IMR-90 (cell line): ENCODE results near the gene PGF. TPM values are rescaled to one million over a fixed set of nuclear protein-coding genes. Genes with fewer than 3 reads are reported as not detected.

Experiments
- ATAC-seq: fragments of 200-7000 bp; cut with Tn5 transposase; 2 replicates; pipeline ENCODE4 v1.9.1; 2020; ENCODE audit warnings: low read depth, mild to moderate bottlenecking, moderate library complexity
- BruUV-seq: library from RNA; stranded (reverse); fragments of 400-500 nt; replicated peaks from 2 replicates; lab custom pipeline; 2021; lab: Mats Ljungman, UMichigan
- CTCF ChIA-PET: fragments of 300-600 bp; formaldehyde crosslinking; extraction: SDS; loops from one replicate; lab custom pipeline; 2021; ENCODE audit warnings: antibody characterized with exemption; lab: Yijun Ruan, JAX
- POLR2A ChIA-PET: fragments of 300-600 bp; sonication (Branson Sonifier 250); formaldehyde crosslinking; loops from one replicate; lab custom pipeline; 2022; ENCODE audit warnings: antibody characterized with exemption; ENCODE audit not compliant: unreplicated experiment; lab: Charles Lee
- DNase-seq: peaks from one replicate; pipeline ENCODE4 v3.0.0; 2013
- H2AFZ ChIP-seq: replicated peaks from 2 replicates; pipeline ENCODE3; 2013; ENCODE audit warnings: low read length, mild to moderate bottlenecking; ENCODE audit not compliant: poor library complexity
- H2AK5ac ChIP-seq: 2 replicates; pipeline ENCODE4 v1.6.1; 2013; ENCODE audit warnings: low read depth, low read length, inconsistent platforms
- H2AK9ac ChIP-seq: replicated peaks from 2 replicates; pipeline ENCODE3; 2013; ENCODE audit warnings: mild to moderate bottlenecking, low read depth, low read length, moderate library complexity; ENCODE audit not compliant: poor library complexity
- H2BK120ac ChIP-seq: 2 replicates; pipeline ENCODE4 v1.6.1; 2013; ENCODE audit warnings: low read depth, low read length, inconsistent platforms
- H2BK15ac ChIP-seq: 3 replicates; pipeline ENCODE4 v1.6.1; 2013; ENCODE audit warnings: low read depth, low read length, inconsistent platforms
- H2BK20ac ChIP-seq: 2 replicates; pipeline ENCODE4 v1.6.1; 2013; ENCODE audit warnings: low read depth, mild to moderate bottlenecking, inconsistent platforms, low read length, moderate library complexity
- H2BK5ac ChIP-seq: 2 replicates; pipeline ENCODE4 v1.6.1; 2013; ENCODE audit warnings: mild to moderate bottlenecking, low read depth, low read length, inconsistent platforms; ENCODE audit not compliant: poor library complexity, severe bottlenecking
- H3K14ac ChIP-seq: replicated peaks from 2 replicates; pipeline ENCODE4 v1.6.1; 2013; ENCODE audit warnings: low read depth, low read length, inconsistent platforms
- H3K18ac ChIP-seq: 2 replicates; pipeline ENCODE4 v1.6.1; 2013; ENCODE audit warnings: low read depth, low read length, control low read depth
- H3K23ac ChIP-seq: 2 replicates; pipeline ENCODE4 v1.6.1; 2013; ENCODE audit warnings: low read depth, low read length, inconsistent platforms
- H3K27ac ChIP-seq: 2 replicates; pipeline ENCODE4 v1.5.1; 2013; ENCODE audit warnings: mild to moderate bottlenecking, control low read depth, low read length; ENCODE audit not compliant: insufficient read depth
- H3K27me3 ChIP-seq: 2 replicates; pipeline ENCODE4 v1.6.1; 2013; ENCODE audit warnings: low read length; ENCODE audit not compliant: control insufficient read depth, insufficient read depth
- H3K36me3 ChIP-seq: 2 replicates; pipeline ENCODE4 v1.6.1; 2013; ENCODE audit warnings: low read length, mixed read lengths; ENCODE audit not compliant: control insufficient read depth, insufficient read depth
- H3K4ac ChIP-seq: 2 replicates; pipeline ENCODE4 v1.6.1; 2013; ENCODE audit warnings: low read depth, low read length, inconsistent platforms
- H3K4me1 ChIP-seq: 2 replicates; pipeline ENCODE4 v1.6.1; 2013; ENCODE audit warnings: low read length, mixed read lengths; ENCODE audit not compliant: control insufficient read depth, insufficient read depth
- H3K4me2 ChIP-seq: 2 replicates; pipeline ENCODE4 v1.6.1; 2013; ENCODE audit warnings: low read depth, mild to moderate bottlenecking, control low read depth, low read length, moderate library complexity
- H3K4me3 ChIP-seq: 2 replicates; pipeline ENCODE4 v1.5.1; 2013; ENCODE audit warnings: low read depth, mild to moderate bottlenecking, control low read depth, low read length, moderate library complexity; ENCODE audit not compliant: insufficient read depth
- H3K56ac ChIP-seq: 2 replicates; pipeline ENCODE4 v1.6.1; 2013; ENCODE audit warnings: low read length, inconsistent platforms; ENCODE audit not compliant: insufficient read depth; ENCODE audit errors: extremely low read depth
- H3K79me1 ChIP-seq, 2 experiments: 2 replicates each; pipeline ENCODE4 v1.6.1; 2013; ENCODE audit warnings: low read length in 2 of 2, inconsistent platforms in 1 of 2, low read depth in 1 of 2
- H3K9ac ChIP-seq: 2 replicates; pipeline ENCODE4 v1.6.1; 2013; ENCODE audit warnings: low read depth, low read length, control low read depth
- H3K9me1 ChIP-seq: 2 replicates; pipeline ENCODE4 v1.6.1; 2013; ENCODE audit warnings: low read length, inconsistent platforms; ENCODE audit not compliant: insufficient read depth
- H3K9me3 ChIP-seq: 2 replicates; pipeline ENCODE4 v1.6.1; 2013; ENCODE audit warnings: low read length; ENCODE audit not compliant: control insufficient read depth, insufficient read depth
- H4K20me1 ChIP-seq: 2 replicates; pipeline ENCODE4 v1.6.1; 2013; ENCODE audit warnings: low read length, inconsistent platforms; ENCODE audit not compliant: insufficient read depth
- H4K5ac ChIP-seq: 2 replicates; pipeline ENCODE4 v1.6.1; 2013; ENCODE audit warnings: mild to moderate bottlenecking, low read depth, low read length, control low read depth
- H4K8ac ChIP-seq, 2 experiments: 2 replicates each; pipeline ENCODE4 v1.6.1; 2013; ENCODE audit warnings: low read depth in 2 of 2, low read length in 2 of 2, control low read depth in 1 of 2, inconsistent platforms in 1 of 2
- H4K91ac ChIP-seq: 2 replicates; pipeline ENCODE4 v1.6.1; 2013; ENCODE audit warnings: low read depth, low read length, inconsistent platforms; ENCODE audit not compliant: insufficient read depth
- BHLHE40 ChIP-seq: fragments of 150-350 bp; IDR thresholded peaks from 2 replicates; pipeline ENCODE4 v1.6.1; 2016; ENCODE audit warnings: mild to moderate bottlenecking, low read depth, low read length
- CEBPB ChIP-seq: IDR thresholded peaks from 2 replicates; pipeline ENCODE4 v1.6.1; 2012; ENCODE audit warnings: low read depth, low read length, improper control_type of control experiment
- CHD1 ChIP-seq: IDR thresholded peaks from 2 replicates; pipeline ENCODE4 v1.6.1; 2012; ENCODE audit warnings: low read depth, low read length, improper control_type of control experiment
- FOS ChIP-seq: fragments of 150-350 bp; IDR thresholded peaks from 2 replicates; pipeline ENCODE4 v1.6.1; 2016; ENCODE audit warnings: low read depth, low read length
- MAFK ChIP-seq: IDR thresholded peaks from 2 replicates; pipeline ENCODE4 v1.6.1; 2012; ENCODE audit warnings: low read depth, low read length, improper control_type of control experiment
- MAZ ChIP-seq: IDR thresholded peaks from 2 replicates; pipeline ENCODE4 v1.6.1; 2012; ENCODE audit warnings: low read depth, mild to moderate bottlenecking, low read length, improper control_type of control experiment, moderate library complexity, borderline replicate concordance
- MXI1 ChIP-seq: IDR thresholded peaks from 2 replicates; pipeline ENCODE4 v1.6.1; 2012; ENCODE audit warnings: low read depth, mild to moderate bottlenecking, low read length, moderate library complexity, borderline replicate concordance
- NFE2L2 ChIP-seq: fragments of 150-350 bp; IDR thresholded peaks from 2 replicates; pipeline ENCODE4 v1.6.1; 2016; ENCODE audit warnings: low read depth, mild to moderate bottlenecking, low read length
- POLR2A ChIP-seq: IDR thresholded peaks from 2 replicates; pipeline ENCODE4 v1.6.1; 2012; ENCODE audit warnings: mild to moderate bottlenecking, low read depth, low read length
- RAD21 ChIP-seq: IDR thresholded peaks from 2 replicates; pipeline ENCODE4 v1.6.1; 2012; ENCODE audit warnings: low read length, improper control_type of control experiment
- RCOR1 ChIP-seq: IDR thresholded peaks from 2 replicates; pipeline ENCODE4 v1.6.1; 2012; ENCODE audit warnings: mild to moderate bottlenecking, low read length, improper control_type of control experiment; ENCODE audit not compliant: insufficient replicate concordance
- RFX5 ChIP-seq: IDR thresholded peaks from 2 replicates; pipeline ENCODE4 v1.8.0; 2012; ENCODE audit warnings: low read depth, mild to moderate bottlenecking, low read length, moderate library complexity
- SMC3 ChIP-seq: fragments of 150-350 bp; IDR thresholded peaks from 2 replicates; pipeline ENCODE4 v1.6.1; 2016; ENCODE audit warnings: low read depth, mild to moderate bottlenecking, antibody characterized with exemption, low read length, moderate library complexity
- WGBS, 2 experiments: methylation state at CpG; one replicate each; pipeline versions ENCODE4 v1.1.5 to v1.1.7; 2013; ENCODE audit warnings: missing lambda C conversion rate in 2 of 2; ENCODE audit not compliant: insufficient read length in 1 of 2; ENCODE audit errors: extremely low coverage in 2 of 2; 5-methylcytosine and 5-hydroxymethylcytosine counted together
- dilution Hi-C: fragments of 300-500 bp; cut with HindIII; formaldehyde crosslinking; loops from one replicate; pipeline ENCODE4 v1.14.3; 2018; ENCODE audit warnings: low sequenced_read_pairs; ENCODE audit not compliant: unreplicated experiment
- in situ Hi-C: fragments of 300-500 bp; cut with MboI; formaldehyde crosslinking; loops from 3 replicates; pipeline ENCODE4 v1.14.3; 2019; ENCODE audit warnings: low sequenced_read_pairs, inconsistent platforms, mixed read lengths
- intact Hi-C: fragments of 100-400 bp; cut with micrococcal nuclease; formaldehyde crosslinking; loops from 2 replicates; pipeline ENCODE4 v1.10.0; 2022
- polyA plus RNA-seq, 3 experiments: library from polyadenylated mRNA; depleted of rRNA; stranded (reverse); fragments of >200 nt; gene quantifications; 2 replicates each; pipeline ENCODE4 v1.2.3, GENCODE V29; 2012; ENCODE audit warnings: low replicate concordance in 1 of 3
- total RNA-seq: library from RNA; depleted of rRNA; stranded (reverse); fragments of >200 nt; gene quantifications from 2 replicates; pipeline ENCODE4 v1.2.3, GENCODE V29; 2012
- TF ChIP-seq, protein P1 (sequence below): fragments of 150-350 bp; IDR thresholded peaks from 2 replicates; pipeline ENCODE4 v1.6.1; 2017; ENCODE audit warnings: mild to moderate bottlenecking, antibody characterized with exemption, low read length, low read depth
- TF ChIP-seq, protein P2 (sequence below): conservative IDR thresholded peaks from 2 replicates; pipeline ENCODE4 v1.5.1; 2012; ENCODE audit warnings: mild to moderate bottlenecking, low read depth, low read length, improper control_type of control experiment
- TF ChIP-seq, protein P3 (sequence below): fragments of 150-350 bp; IDR thresholded peaks from 2 replicates; pipeline ENCODE4 v1.6.1; 2016; ENCODE audit warnings: low read depth, mild to moderate bottlenecking, low read length, moderate library complexity, borderline replicate concordance

PGF gene
- total and polyA plus RNA-seq, 2 of the 4 experiments (the other 2 are of a cell fraction) = 0.36 to 0.39 TPM

DNA sequence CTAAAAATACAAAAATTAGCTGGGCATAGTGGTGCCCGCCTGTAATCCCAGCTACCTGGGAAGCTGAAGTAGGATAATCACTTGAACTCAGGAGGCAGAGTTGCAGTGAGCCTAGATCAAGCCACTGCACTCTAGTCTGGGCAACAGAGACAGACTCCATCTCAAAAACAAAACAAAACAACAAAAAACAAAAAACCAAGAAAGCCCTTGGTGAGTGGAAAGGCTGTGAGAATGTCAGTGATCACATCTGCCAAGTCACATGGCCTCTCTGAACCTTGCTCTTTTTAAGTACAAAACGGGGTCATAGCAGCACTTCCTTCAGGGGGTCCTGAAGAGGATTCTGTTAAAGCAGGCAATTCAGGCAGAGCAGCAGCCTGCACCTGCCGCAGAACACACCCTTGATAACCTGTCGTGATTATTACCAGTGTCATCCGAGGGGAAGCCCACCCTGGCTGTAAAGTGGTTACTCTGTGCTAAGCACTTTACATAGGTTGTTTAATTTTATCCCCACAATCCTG, 41.9 kb downstream of the PGF start:
- H4K91ac ChIP-seq = no peak overlapping the region
- H3K4me3 ChIP-seq = no peak overlapping the region
- H3K14ac ChIP-seq = no peak overlapping the region
- H3K36me3 ChIP-seq = no peaks in the 10 kb centered on the region
- in situ Hi-C loops = loop anchor here (5.0 to 10.0 kb wide), 2 partner anchors 164 to 391 kb away; no protein-coding TSS in a partner anchor
- no peak overlapping the region for H3K4me2 ChIP-seq
- no peak for DNase-seq
- TF ChIP-seq MAZ (no peak), RCOR1 (no peak), RFX5 (no peak), BHLHE40 (no peak), MAFK (no peak), CEBPB (no peak), FOS (no peak), NFE2L2 (no peak), POLR2A (no peak), RAD21 (no peak), SMC3 (no peak), MXI1 (no peak), CHD1 (no peak)
- TF ChIP-seq, protein P1, sequence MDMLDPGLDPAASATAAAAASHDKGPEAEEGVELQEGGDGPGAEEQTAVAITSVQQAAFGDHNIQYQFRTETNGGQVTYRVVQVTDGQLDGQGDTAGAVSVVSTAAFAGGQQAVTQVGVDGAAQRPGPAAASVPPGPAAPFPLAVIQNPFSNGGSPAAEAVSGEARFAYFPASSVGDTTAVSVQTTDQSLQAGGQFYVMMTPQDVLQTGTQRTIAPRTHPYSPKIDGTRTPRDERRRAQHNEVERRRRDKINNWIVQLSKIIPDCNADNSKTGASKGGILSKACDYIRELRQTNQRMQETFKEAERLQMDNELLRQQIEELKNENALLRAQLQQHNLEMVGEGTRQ = no peak
- TF ChIP-seq, protein P2, sequence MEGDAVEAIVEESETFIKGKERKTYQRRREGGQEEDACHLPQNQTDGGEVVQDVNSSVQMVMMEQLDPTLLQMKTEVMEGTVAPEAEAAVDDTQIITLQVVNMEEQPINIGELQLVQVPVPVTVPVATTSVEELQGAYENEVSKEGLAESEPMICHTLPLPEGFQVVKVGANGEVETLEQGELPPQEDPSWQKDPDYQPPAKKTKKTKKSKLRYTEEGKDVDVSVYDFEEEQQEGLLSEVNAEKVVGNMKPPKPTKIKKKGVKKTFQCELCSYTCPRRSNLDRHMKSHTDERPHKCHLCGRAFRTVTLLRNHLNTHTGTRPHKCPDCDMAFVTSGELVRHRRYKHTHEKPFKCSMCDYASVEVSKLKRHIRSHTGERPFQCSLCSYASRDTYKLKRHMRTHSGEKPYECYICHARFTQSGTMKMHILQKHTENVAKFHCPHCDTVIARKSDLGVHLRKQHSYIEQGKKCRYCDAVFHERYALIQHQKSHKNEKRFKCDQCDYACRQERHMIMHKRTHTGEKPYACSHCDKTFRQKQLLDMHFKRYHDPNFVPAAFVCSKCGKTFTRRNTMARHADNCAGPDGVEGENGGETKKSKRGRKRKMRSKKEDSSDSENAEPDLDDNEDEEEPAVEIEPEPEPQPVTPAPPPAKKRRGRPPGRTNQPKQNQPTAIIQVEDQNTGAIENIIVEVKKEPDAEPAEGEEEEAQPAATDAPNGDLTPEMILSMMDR = no peak
- TF ChIP-seq, protein P3, sequence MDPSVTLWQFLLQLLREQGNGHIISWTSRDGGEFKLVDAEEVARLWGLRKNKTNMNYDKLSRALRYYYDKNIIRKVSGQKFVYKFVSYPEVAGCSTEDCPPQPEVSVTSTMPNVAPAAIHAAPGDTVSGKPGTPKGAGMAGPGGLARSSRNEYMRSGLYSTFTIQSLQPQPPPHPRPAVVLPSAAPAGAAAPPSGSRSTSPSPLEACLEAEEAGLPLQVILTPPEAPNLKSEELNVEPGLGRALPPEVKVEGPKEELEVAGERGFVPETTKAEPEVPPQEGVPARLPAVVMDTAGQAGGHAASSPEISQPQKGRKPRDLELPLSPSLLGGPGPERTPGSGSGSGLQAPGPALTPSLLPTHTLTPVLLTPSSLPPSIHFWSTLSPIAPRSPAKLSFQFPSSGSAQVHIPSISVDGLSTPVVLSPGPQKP = no peak
- H2BK5ac ChIP-seq = no peak overlapping the region
- H4K8ac ChIP-seq = no peak overlapping the region
- H3K27me3 ChIP-seq = no peaks in the 10 kb centered on the region
- no peak overlapping the region for H3K27ac ChIP-seq
- ATAC-seq = no peak
- no peak overlapping the region for H3K56ac ChIP-seq
- no peak overlapping the region for H2BK120ac ChIP-seq
- BruUV-seq = no TSS peak
- no peaks in the 10 kb centered on the region for H3K9me1 ChIP-seq
- no peak overlapping the region for H3K4ac ChIP-seq
- no peak overlapping the region for H2BK15ac ChIP-seq
- no peak overlapping the region for H2AK5ac ChIP-seq
- dilution Hi-C loops = no loop called here
- no peaks in the 10 kb centered on the region for H4K20me1 ChIP-seq
- ChIA-PET CTCF (no interaction called here), POLR2A (no interaction called here)
- no peak overlapping the region for H3K23ac ChIP-seq
- H2AK9ac ChIP-seq = no peak overlapping the region
- intact Hi-C loops = no loop called here
- no peak overlapping the region for H2AFZ ChIP-seq
- no peak overlapping the region for H3K9ac ChIP-seq
- H3K9me3 ChIP-seq = no peaks in the 10 kb centered on the region
- no peaks in the 10 kb centered on the region for H3K79me1 ChIP-seq
- no peak overlapping the region for H3K18ac ChIP-seq
- H2BK20ac ChIP-seq = no peak overlapping the region
- WGBS, 2 experiments = 0% methylated on average over 1 of the region's 5 CpGs; no CpG with 5 or more reads in 1 of the 2 experiments
- no peak overlapping the region for H4K5ac ChIP-seq
- H3K4me1 ChIP-seq = peaks cover 1% of the 10 kb centered on the region; the same call in 1 of the 2 replicates
